ENCODE results near the gene ZNF546. TPM values are rescaled to one million over a fixed set of nuclear protein-coding genes. Genes with fewer than 3 reads are reported as not detected.
A peak's percentile ranks its signal among the peaks of the same experiment; 100 is the strongest.

ZNF546 gene
- total and polyA plus RNA-seq, 2 donors (not counting 3 experiments of a cell fraction or from before 2014, with no cell fraction given): 1.0 to 4.3 TPM

DNA sequence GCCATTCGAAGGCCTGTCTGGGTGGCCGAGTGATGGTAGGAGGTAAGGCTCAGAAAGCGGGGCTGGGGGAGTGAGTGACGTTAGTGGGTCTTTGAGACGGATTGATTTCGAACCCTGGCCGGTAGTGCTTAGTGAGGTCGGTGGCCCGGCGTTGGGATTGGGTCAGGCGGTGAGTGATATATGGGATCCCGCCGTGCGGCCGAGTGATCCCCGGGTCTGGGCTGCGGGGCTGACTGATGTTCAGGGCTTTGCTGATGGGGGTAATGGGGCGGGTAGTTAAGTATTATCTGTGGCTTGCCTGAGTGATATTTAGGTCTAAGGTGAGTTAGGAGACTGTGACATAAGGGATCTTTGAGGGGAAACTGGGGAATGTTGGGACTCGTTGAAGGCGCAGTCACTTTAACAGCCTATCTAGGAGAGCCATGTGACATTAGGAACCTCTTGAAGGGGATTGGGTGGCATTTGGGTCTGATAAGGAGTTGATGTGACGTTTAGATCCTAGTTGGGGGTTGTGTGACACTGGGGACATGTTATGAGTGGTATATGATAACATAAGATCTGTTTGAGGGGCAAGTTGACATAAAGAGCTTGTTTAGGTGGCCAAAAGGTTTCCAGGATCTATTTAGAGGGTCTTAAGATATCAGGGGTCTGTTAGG is 25.4 kb upstream of the ZNF546 start:
- Histone ChIP-seq H3K4me1 (ENCODE audit: control insufficient read depth, extremely low read depth, insufficient read depth, low read length) (peaks cover 13% of the 10 kb centered on the region), H3K36me3 (ENCODE audit: control insufficient read depth in 2 of 2, extremely low read depth in 1 of 2, insufficient read depth in 2 of 2, low read length in 2 of 2) (peaks cover 6 to 16% of the 10 kb centered on the region in 2 experiments), H3K9me3 (replicated peaks; ENCODE audit: control insufficient read depth, insufficient read depth, low read length) (no peaks in the 10 kb centered on the region), H3K27me3 (ENCODE audit: control insufficient read depth in 2 of 2, insufficient read depth in 2 of 2, low read length in 2 of 2) (no peaks in the 10 kb centered on the region), H3K79me2 (ENCODE audit: control insufficient read depth, insufficient read depth, low read length) (peaks cover 17% of the 10 kb centered on the region), H3K9me1 (replicated peaks; ENCODE audit: control insufficient read depth, extremely low read depth, insufficient read depth, low read length) (no peaks in the 10 kb centered on the region), H3K4me2 (ENCODE audit: insufficient read depth, low read length) (peak overlapping the region; percentile 97), H3K9ac (replicated peaks; ENCODE audit: extremely low read depth, insufficient read depth, low read length) (peak overlapping the region; percentile 94), H3K27ac (ENCODE audit: insufficient read depth, low read depth, low read length) (peak overlapping the region; percentile 82), H4K20me1 (replicated peaks; ENCODE audit: control insufficient read depth, extremely low read depth, insufficient read depth, low read length) (no peaks in the 10 kb centered on the region), H2AFZ (ENCODE audit: low read depth, low read length) (peak overlapping the region; percentile 42), H3K4me3 (replicated peaks in 1 of 3; ENCODE audit: insufficient read depth in 1 of 3, low read depth in 1 of 3, low read length in 3 of 3) (peak overlapping the region; percentile 70 to 83 (median 79))
- DNase-seq (ENCODE audit: low read depth, low spot score) (peak; percentile 8), FAIRE-seq (peak; percentile 8)
- BruUV-seq (replicated peaks): no TSS peak
- dilution Hi-C loops (cut with MboI; ENCODE audit: extremely low pct_ligation_motif_present, low sequenced_read_pairs): no loop called here
- intact Hi-C loops (cut with micrococcal nuclease): loop anchor here (1.0 to 5.0 kb wide), 4 partner anchors 25 to 251 kb away; partner anchors contain the start of gene MAP3K10
- TF ChIP-seq MYC (IDR thresholded peaks at IDR 0.05; ENCODE audit: low read depth, low read length): no peak
- peak; percentile 3 for TF ChIP-seq GATA2 (IDR thresholded peaks at IDR 0.05; ENCODE audit: insufficient read depth, insufficient read length, low read depth, low read length)
- TF ChIP-seq, protein P1, sequence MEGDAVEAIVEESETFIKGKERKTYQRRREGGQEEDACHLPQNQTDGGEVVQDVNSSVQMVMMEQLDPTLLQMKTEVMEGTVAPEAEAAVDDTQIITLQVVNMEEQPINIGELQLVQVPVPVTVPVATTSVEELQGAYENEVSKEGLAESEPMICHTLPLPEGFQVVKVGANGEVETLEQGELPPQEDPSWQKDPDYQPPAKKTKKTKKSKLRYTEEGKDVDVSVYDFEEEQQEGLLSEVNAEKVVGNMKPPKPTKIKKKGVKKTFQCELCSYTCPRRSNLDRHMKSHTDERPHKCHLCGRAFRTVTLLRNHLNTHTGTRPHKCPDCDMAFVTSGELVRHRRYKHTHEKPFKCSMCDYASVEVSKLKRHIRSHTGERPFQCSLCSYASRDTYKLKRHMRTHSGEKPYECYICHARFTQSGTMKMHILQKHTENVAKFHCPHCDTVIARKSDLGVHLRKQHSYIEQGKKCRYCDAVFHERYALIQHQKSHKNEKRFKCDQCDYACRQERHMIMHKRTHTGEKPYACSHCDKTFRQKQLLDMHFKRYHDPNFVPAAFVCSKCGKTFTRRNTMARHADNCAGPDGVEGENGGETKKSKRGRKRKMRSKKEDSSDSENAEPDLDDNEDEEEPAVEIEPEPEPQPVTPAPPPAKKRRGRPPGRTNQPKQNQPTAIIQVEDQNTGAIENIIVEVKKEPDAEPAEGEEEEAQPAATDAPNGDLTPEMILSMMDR (IDR thresholded peaks at IDR 0.05; ENCODE audit: extremely low read depth in 1 of 2, insufficient read depth in 1 of 2, low read depth in 1 of 2, low read length in 2 of 2): no peak
- no peak for TF ChIP-seq FOS (IDR thresholded peaks at IDR 0.05; ENCODE audit: borderline replicate concordance, insufficient read depth, low read length)
- TF ChIP-seq JUN (IDR thresholded peaks at IDR 0.05; ENCODE audit: borderline replicate concordance, insufficient read depth, insufficient read length, low read depth): no peak
- ChIA-PET POLR2A (interaction anchor here (0.9 kb wide), 1 partner anchor 25 kb away, joined by 4 read pairs; the partner anchor contains the start of gene ZNF546), CTCF (interaction anchor here (1.0 to 3.2 kb wide), 19 partner anchors 25 to 664 kb away, joined by 3 to 43 read pairs (median 5); partner anchors contain the start of genes FBL and ZNF780A)

Measured in endothelial cell of umbilical vein (primary cell).